Measurements from ENCODE around the gene CARD6. TPM values are rescaled to one million over a fixed set of nuclear protein-coding genes. Genes with fewer than 3 reads are reported as not detected.

Gene CARD6
- total and polyA plus RNA-seq, 2 of the 13 experiments (the other 11 are each of a cell fraction or from before 2014, with no cell fraction given) = 0.33 to 1.4 TPM

- TF ChIP-seq GATAD1 (CRISPR knock-in tag; IDR thresholded peaks at IDR 0.05) (no peak), MEIS2 (CRISPR knock-in tag; IDR thresholded peaks at IDR 0.05) (0 out of 2 replicates have a peak, but pooled peaks have one; percentile 3), USF2 (IDR thresholded peaks at IDR 0.05; ENCODE audit: low read depth, low read length) (no peak), USF2 (CRISPR knock-in tag; IDR thresholded peaks at IDR 0.05; ENCODE audit: borderline replicate concordance) (no peak), EED (CRISPR knock-in tag; IDR thresholded peaks at IDR 0.05) (no peak), ZNF564 (CRISPR knock-in tag; IDR thresholded peaks at IDR 0.05) (no peak), ZNF605 (CRISPR knock-in tag; IDR thresholded peaks at IDR 0.05) (no peak), IKZF4 (CRISPR knock-in tag; IDR thresholded peaks at IDR 0.05; ENCODE audit: borderline replicate concordance, low read depth, not compliant biosample characterization) (no peak), EP300 (IDR thresholded peaks at IDR 0.05; ENCODE audit: low read depth in 2 of 2, low read length in 2 of 2) (peak in 1 of 2 experiments; percentile 46; a peak in 1 of 4 replicates), EP300 (CRISPR knock-in tag; IDR thresholded peaks at IDR 0.05; ENCODE audit: borderline replicate concordance) (no peak), MEIS1 (CRISPR knock-in tag; IDR thresholded peaks at IDR 0.05; ENCODE audit: borderline replicate concordance) (no peak), ZNF761 (CRISPR knock-in tag; conservative IDR thresholded peaks at IDR 0.05) (no peak), ZNF414 (CRISPR knock-in tag; IDR thresholded peaks at IDR 0.05) (no peak), ZNF274 (CRISPR knock-in tag; IDR thresholded peaks at IDR 0.05) (no peak), HMG20B (CRISPR knock-in tag; conservative IDR thresholded peaks at IDR 0.05) (no peak), HOXD1 (CRISPR knock-in tag; IDR thresholded peaks at IDR 0.05) (no peak), POGZ (CRISPR knock-in tag; IDR thresholded peaks at IDR 0.05) (0 out of 2 replicates have a peak, but pooled peaks have one; percentile 43), ZNF646 (CRISPR knock-in tag; IDR thresholded peaks at IDR 0.05) (no peak), ZNF33A (CRISPR knock-in tag; IDR thresholded peaks at IDR 0.05; ENCODE audit: borderline replicate concordance) (no peak), KDM6A (CRISPR knock-in tag; IDR thresholded peaks at IDR 0.05; ENCODE audit: low read depth) (no peak), SMC3 (IDR thresholded peaks at IDR 0.05; ENCODE audit: low read length) (peak; percentile 97), NCOA2 (CRISPR knock-in tag; IDR thresholded peaks at IDR 0.05) (0 out of 2 replicates have a peak, but pooled peaks have one; percentile 1)
Measured at GRCh38 chr5:40904205-40904993, 63.2 kb downstream of the CARD6 start (continued).
